Mesothelial cell of epicardium (in vitro differentiated cells): ENCODE results near the gene FBF1. TPM values are rescaled to one million over a fixed set of nuclear protein-coding genes. Genes with fewer than 3 reads are reported as not detected.

Experiments
- DNase-seq, 2 experiments: peaks; one replicate each; pipeline ENCODE4 v3.0.0; 2021; ENCODE audit warnings: low spot score in 2 of 2; ENCODE audit not compliant: unreplicated experiment in 2 of 2
- H3K27ac Mint-ChIP-seq: 2 replicates; pipeline ENCODE4 v1.8.0; 2021; ENCODE audit warnings: mixed read lengths
- H3K27me3 Mint-ChIP-seq: 2 replicates; pipeline ENCODE4 v1.8.0; 2021; ENCODE audit warnings: low read depth, mixed read lengths
- H3K36me3 Mint-ChIP-seq: 2 replicates; pipeline ENCODE4 v1.8.0; 2021; ENCODE audit warnings: mixed read lengths
- H3K4me1 Mint-ChIP-seq: 2 replicates; pipeline ENCODE4 v1.8.0; 2021; ENCODE audit warnings: mixed read lengths
- H3K4me3 Mint-ChIP-seq: 2 replicates; pipeline ENCODE4 v1.8.0; 2021; ENCODE audit warnings: mild to moderate bottlenecking, moderate library complexity, mixed read lengths
- H3K9me3 Mint-ChIP-seq: 2 replicates; pipeline ENCODE4 v1.8.0; 2021; ENCODE audit warnings: mixed read lengths
- total RNA-seq: library from RNA; stranded (reverse); gene quantifications from 3 replicates; pipeline ENCODE4 v1.2.1, GENCODE V29; 2021
- TF ChIP-seq, protein P1 (sequence below): fragments of 200-600 bp; sonication (generic); IDR thresholded peaks from one replicate; pipeline ENCODE4 v1.5.0; 2021; ENCODE audit warnings: antibody characterized with exemption; ENCODE audit not compliant: unreplicated experiment

The FBF1 gene
- total RNA-seq, 1 donor from 2014 or later: 23.4 TPM

GRCh38 chr17:75925103-75925502 lies 15.7 kb downstream of the FBF1 start:
- no peaks in the 10 kb centered on the region for H3K9me3 Mint-ChIP-seq
- no peaks in the 10 kb centered on the region for H3K27me3 Mint-ChIP-seq
- DNase-seq: no peak

DNA sequence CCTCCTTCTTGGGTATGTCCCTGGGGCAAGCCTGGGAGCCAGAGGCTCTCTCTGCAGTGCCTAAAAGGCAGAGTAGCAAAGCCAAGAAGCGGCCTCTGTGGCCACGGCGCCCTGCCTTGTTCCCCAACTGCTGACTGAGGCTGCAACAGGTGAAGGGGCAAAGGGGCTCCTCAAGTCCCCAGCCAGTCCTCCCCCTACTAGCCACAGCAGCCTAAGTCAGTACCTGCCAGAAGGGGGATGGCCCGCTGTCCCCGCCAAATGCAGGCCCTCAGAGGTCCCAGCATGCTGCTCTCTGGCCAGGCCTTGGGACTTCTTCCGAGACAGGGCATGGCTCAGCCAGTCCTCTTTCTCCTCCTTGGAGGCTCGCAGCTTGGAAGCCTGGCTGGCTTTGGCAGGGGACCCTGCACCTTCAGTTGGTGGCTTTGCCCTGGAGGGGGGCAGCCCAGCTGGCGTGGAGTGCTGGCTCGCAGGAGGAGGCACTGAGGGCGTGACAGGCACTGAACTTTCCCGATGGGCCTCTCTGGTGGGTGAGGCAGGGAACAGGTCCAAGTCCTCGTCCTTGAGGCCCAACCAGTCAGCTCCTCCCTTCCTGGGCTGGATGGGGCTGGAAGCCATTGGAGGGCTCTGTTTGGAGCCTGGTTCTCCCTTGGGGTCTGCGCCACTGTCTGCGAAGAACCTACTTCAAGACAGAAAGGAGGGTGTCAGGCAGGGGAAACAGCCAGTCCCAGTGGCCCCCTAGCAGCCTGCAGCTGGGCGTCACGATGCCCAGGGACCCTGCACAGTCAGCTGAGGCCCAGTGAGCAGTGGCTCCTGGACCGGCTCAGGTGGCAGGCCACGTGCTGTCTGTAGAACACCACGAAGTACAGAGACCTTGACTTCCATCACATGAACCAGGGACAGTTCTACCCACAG lies 17.6 kb downstream of the FBF1 start:
- no peaks in the 10 kb centered on the region for H3K9me3 Mint-ChIP-seq
- no peaks in the 10 kb centered on the region for H3K27me3 Mint-ChIP-seq
- DNase-seq: no peak
- peaks cover 9% of the 10 kb centered on the region for H3K36me3 Mint-ChIP-seq
- TF ChIP-seq, protein P1, sequence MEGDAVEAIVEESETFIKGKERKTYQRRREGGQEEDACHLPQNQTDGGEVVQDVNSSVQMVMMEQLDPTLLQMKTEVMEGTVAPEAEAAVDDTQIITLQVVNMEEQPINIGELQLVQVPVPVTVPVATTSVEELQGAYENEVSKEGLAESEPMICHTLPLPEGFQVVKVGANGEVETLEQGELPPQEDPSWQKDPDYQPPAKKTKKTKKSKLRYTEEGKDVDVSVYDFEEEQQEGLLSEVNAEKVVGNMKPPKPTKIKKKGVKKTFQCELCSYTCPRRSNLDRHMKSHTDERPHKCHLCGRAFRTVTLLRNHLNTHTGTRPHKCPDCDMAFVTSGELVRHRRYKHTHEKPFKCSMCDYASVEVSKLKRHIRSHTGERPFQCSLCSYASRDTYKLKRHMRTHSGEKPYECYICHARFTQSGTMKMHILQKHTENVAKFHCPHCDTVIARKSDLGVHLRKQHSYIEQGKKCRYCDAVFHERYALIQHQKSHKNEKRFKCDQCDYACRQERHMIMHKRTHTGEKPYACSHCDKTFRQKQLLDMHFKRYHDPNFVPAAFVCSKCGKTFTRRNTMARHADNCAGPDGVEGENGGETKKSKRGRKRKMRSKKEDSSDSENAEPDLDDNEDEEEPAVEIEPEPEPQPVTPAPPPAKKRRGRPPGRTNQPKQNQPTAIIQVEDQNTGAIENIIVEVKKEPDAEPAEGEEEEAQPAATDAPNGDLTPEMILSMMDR: no peak
- no peak overlapping the region for H3K27ac Mint-ChIP-seq
- H3K4me3 Mint-ChIP-seq: no peak overlapping the region
- no peaks in the 10 kb centered on the region for H3K4me1 Mint-ChIP-seq

More at GRCh38 chr17:75925103-75925502, 15.7 kb downstream of the FBF1 start:
- peaks cover 7% of the 10 kb centered on the region for H3K36me3 Mint-ChIP-seq
- H3K4me1 Mint-ChIP-seq: no peaks in the 10 kb centered on the region
- H3K4me3 Mint-ChIP-seq: no peak overlapping the region
- no peak overlapping the region for H3K27ac Mint-ChIP-seq
- TF ChIP-seq, protein P1: no peak

- DNase-seq: no peak
- H3K36me3 Mint-ChIP-seq: peaks cover 8% of the 10 kb centered on the region
- H3K27ac Mint-ChIP-seq: no peak overlapping the region
- H3K9me3 Mint-ChIP-seq: no peaks in the 10 kb centered on the region
- H3K4me3 Mint-ChIP-seq: no peak overlapping the region
- no peaks in the 10 kb centered on the region for H3K4me1 Mint-ChIP-seq
- TF ChIP-seq, protein P1: no peak
- no peaks in the 10 kb centered on the region for H3K27me3 Mint-ChIP-seq
These were observed 18.5 kb downstream of the FBF1 start for GRCh38 chr17:75922173-75922961.

GRCh38 chr17:75921596-75921995 lies 19.2 kb downstream of the FBF1 start:
- Mint-ChIP-seq H3K4me1 (no peaks in the 10 kb centered on the region), H3K36me3 (peaks cover 8% of the 10 kb centered on the region), H3K4me3 (no peak overlapping the region), H3K27ac (no peak overlapping the region), H3K9me3 (no peaks in the 10 kb centered on the region), H3K27me3 (no peaks in the 10 kb centered on the region)
- TF ChIP-seq, protein P1: no peak
- no peak for DNase-seq

DNA sequence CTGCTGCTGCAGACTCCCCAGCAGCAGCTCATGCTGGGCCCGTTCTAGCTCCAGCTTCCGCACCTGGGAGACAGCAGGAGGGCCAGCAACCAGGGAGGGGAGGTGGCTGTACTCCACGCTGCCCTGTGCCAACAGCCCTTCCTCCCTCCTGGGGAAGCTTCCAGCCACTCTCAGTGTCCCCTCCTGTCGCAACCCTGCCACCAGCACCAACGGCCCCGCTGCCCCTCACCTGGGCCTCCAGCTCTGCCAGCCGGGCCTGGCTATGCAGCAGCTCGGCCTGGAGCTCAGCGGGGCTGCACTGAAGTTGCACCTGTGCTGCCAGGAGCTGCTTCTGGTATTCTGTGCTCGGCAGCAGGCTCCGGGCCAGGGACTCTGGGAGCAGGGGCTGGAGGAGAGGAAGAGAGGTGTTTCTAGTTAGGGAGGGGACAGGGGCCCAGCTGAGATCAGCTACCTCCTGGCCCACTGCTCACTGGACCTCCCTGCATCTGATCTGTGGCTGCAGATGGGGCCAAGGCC lies 20.7 kb downstream of the FBF1 start:
- no peaks in the 10 kb centered on the region for H3K27me3 Mint-ChIP-seq
- peaks cover 8% of the 10 kb centered on the region for H3K36me3 Mint-ChIP-seq
- no peak overlapping the region for H3K27ac Mint-ChIP-seq
- H3K4me3 Mint-ChIP-seq: no peak overlapping the region
- DNase-seq: no peak
- no peaks in the 10 kb centered on the region for H3K4me1 Mint-ChIP-seq
- TF ChIP-seq, protein P1: no peak
- H3K9me3 Mint-ChIP-seq: no peaks in the 10 kb centered on the region
